K562 (cell line): ENCODE results near the gene TOP3A. TPM values are rescaled to one million over a fixed set of nuclear protein-coding genes. Genes with fewer than 3 reads are reported as not detected.

Experiments
- ATF7 ChIP-seq: fragments of 450-650 bp; IDR thresholded peaks from 2 replicates; pipeline ENCODE4 v1.7.1; 2014; ENCODE audit warnings: mild to moderate bottlenecking, moderate library complexity
- DMBX1 ChIP-seq: fragments of 250-450 bp; sonication (Bioruptor Pico); IDR thresholded peaks from 2 replicates; pipeline ENCODE4 v1.8.0; 2022; ENCODE audit warnings: inconsistent platforms, mild to moderate bottlenecking, moderate library complexity, borderline replicate concordance
- EZH2 ChIP-seq: IDR thresholded peaks from 2 replicates; pipeline ENCODE4 v1.6.1; 2012; ENCODE audit warnings: low read depth, mild to moderate bottlenecking, inconsistent platforms, low read length, borderline replicate concordance
- GABPA ChIP-seq: fragments of 200-800 bp; sonication (Bioruptor generic); conservative IDR thresholded peaks from 2 replicates; pipeline ENCODE4 v1.6.1; 2016; ENCODE audit warnings: low read depth, missing genetic modification characterization, missing compliant biosample characterization
- HOXB6 ChIP-seq: fragments of 250-450 bp; sonication (Bioruptor Pico); IDR thresholded peaks from 2 replicates; pipeline ENCODE4 v1.5.1; 2022; ENCODE audit warnings: mild to moderate bottlenecking, borderline replicate concordance
- HSF4 ChIP-seq: fragments of 250-450 bp; sonication (Bioruptor Pico); IDR thresholded peaks from 2 replicates; pipeline ENCODE4 v2.1.2; 2022; ENCODE audit warnings: mild to moderate bottlenecking, moderate library complexity, borderline replicate concordance
- MTA3 ChIP-seq: fragments of 450-650 bp; formaldehyde crosslinking; IDR thresholded peaks from 2 replicates; pipeline ENCODE4 v1.6.1; 2017; ENCODE audit warnings: mild to moderate bottlenecking, borderline replicate concordance
- NFIC ChIP-seq: fragments of 450-650 bp; IDR thresholded peaks from 2 replicates; pipeline ENCODE4 v1.6.1; 2017; ENCODE audit warnings: mild to moderate bottlenecking, inconsistent platforms
- NR2C2 ChIP-seq, 2 experiments: fragments of 200-800 bp in 1 of 2; sonication (Bioruptor generic) in 1 of 2; sonication (generic) in 1 of 2; formaldehyde crosslinking in 1 of 2; IDR thresholded peaks; 2 replicates each; pipeline versions ENCODE4 v1.6.1 to v1.8.0; 2016 to 2022; ENCODE audit warnings: mild to moderate bottlenecking in 1 of 2, missing compliant biosample characterization in 1 of 2, missing genetic modification characterization in 1 of 2, missing genetic modification reagents in 1 of 2
- NR3C1 ChIP-seq: sonication (generic); formaldehyde crosslinking; IDR thresholded peaks from 2 replicates; pipeline ENCODE4 v1.8.1; 2022; ENCODE audit warnings: missing genetic modification reagents
- NRF1 ChIP-seq, 2 experiments: fragments of 450-650 bp; IDR thresholded peaks in 1 of 2; conservative IDR thresholded peaks in 1 of 2; 2 replicates each; pipeline ENCODE4 v1.6.1; 2014; ENCODE audit warnings: mild to moderate bottlenecking in 2 of 2
- POLR2A ChIP-seq: fragments of 450-650 bp; conservative IDR thresholded peaks from 2 replicates; pipeline ENCODE4 v1.6.1; 2016
- POU5F1 ChIP-seq: fragments of 150-350 bp; IDR thresholded peaks from 2 replicates; pipeline ENCODE4 v1.6.1; 2014; ENCODE audit warnings: borderline replicate concordance, low read length, low read depth, mild to moderate bottlenecking; ENCODE audit not compliant: partially characterized antibody
- PRDM10 ChIP-seq: fragments of 450-650 bp; IDR thresholded peaks from 2 replicates; pipeline ENCODE4 v1.6.1; 2018; ENCODE audit not compliant: partially characterized antibody
- RBFOX2 ChIP-seq: fragments of 200-400 bp; formaldehyde crosslinking; IDR thresholded peaks from 2 replicates; pipeline ENCODE4 v1.6.1; 2017; ENCODE audit warnings: low read depth, mild to moderate bottlenecking, low read length, moderate library complexity
- SIN3A ChIP-seq, 2 experiments: fragments of 150-350 bp in 1 of 2; IDR thresholded peaks; 2 replicates each; pipeline ENCODE4 v1.6.1; 2011 to 2016; ENCODE audit warnings: borderline replicate concordance in 2 of 2, low read depth in 2 of 2, low read length in 2 of 2, mild to moderate bottlenecking in 2 of 2, moderate library complexity in 2 of 2; ENCODE audit not compliant: control insufficient read depth in 1 of 2
- SP1 ChIP-seq: sonication (generic); formaldehyde crosslinking; IDR thresholded peaks from 2 replicates; pipeline ENCODE4 v1.8.1; 2022; ENCODE audit warnings: mild to moderate bottlenecking, missing genetic modification reagents
- TRIM28 ChIP-seq: fragments of 450-650 bp; IDR thresholded peaks from 2 replicates; pipeline ENCODE4 v1.6.1; 2017
- VEZF1 ChIP-seq: fragments of 200-800 bp; sonication (Bioruptor generic); IDR thresholded peaks from 2 replicates; pipeline ENCODE4 v1.6.1; 2017; ENCODE audit warnings: missing genetic modification characterization, missing compliant biosample characterization
- YY1 ChIP-seq, 3 experiments: IDR thresholded peaks; 2 replicates each; pipeline ENCODE4 v1.6.1; 2011; ENCODE audit warnings: low read length in 2 of 3, mild to moderate bottlenecking in 2 of 3, moderate library complexity in 2 of 3, borderline replicate concordance in 1 of 3, control low read depth in 1 of 3, low read depth in 1 of 3; ENCODE audit not compliant: insufficient read depth in 3 of 3, insufficient replicate concordance in 2 of 3, control insufficient read depth in 1 of 3, insufficient read length in 1 of 3; ENCODE audit errors: extremely low read depth in 1 of 3
- ZBTB17 ChIP-seq: fragments of 450-650 bp; formaldehyde crosslinking; IDR thresholded peaks from 2 replicates; pipeline ENCODE4 v1.4.0; 2020; ENCODE audit warnings: mild to moderate bottlenecking
- ZNF316 ChIP-seq: fragments of 450-650 bp; IDR thresholded peaks from 2 replicates; pipeline ENCODE4 v1.6.1; 2016
- ZZZ3 ChIP-seq: fragments of 450-650 bp; IDR thresholded peaks from 2 replicates; pipeline ENCODE4 v1.6.1; 2016; ENCODE audit warnings: antibody characterized with exemption, mild to moderate bottlenecking, moderate library complexity
- polyA plus RNA-seq, 8 experiments: library from polyadenylated mRNA; depleted of rRNA in 4 of 8; stranded (reverse) in 5 of 8; unstranded in 3 of 8; fragments of >200 nt; fragmentation: Nextera tagmentation in 2 of 8; fragmentation: Illumina TruSeq in 1 of 8; extraction: Ambion mirVana in 2 of 8; extraction: Trizol in 1 of 8; gene quantifications; 2 replicates each; pipeline versions ENCODE4 v1.2.1 to v1.2.3, GENCODE V29; 2011 to 2014; ENCODE audit warnings: inconsistent platforms in 1 of 8, missing spikeins in 1 of 8
- total RNA-seq, 7 experiments: library from RNA; depleted of rRNA in 6 of 7; stranded (reverse); fragments of >200 nt in 6 of 7; fragmentation: Illumina TruSeq in 2 of 7; extraction: Trizol in 2 of 7; gene quantifications; 2 replicates each; pipeline versions ENCODE4 v1.2.1 to v1.2.3, GENCODE V29; 2011 to 2021; ENCODE audit warnings: low replicate concordance in 1 of 7

The TOP3A gene
- total and polyA plus RNA-seq, 9 of the 15 experiments (the other 6 are each of a cell fraction or from before 2014, with no cell fraction given) = 5.2 to 49.7 (median 24.7) TPM

GRCh38 chr17:18258356-18259038, 56.3 kb downstream of the TOP3A start, which contains the start of gene FLII (continued):
- TF ChIP-seq VEZF1 (peak; percentile 92), POLR2A (peak; percentile 58; the same call in 1 of the 2 replicates), ZBTB17 (peak; percentile 35; the same call in 1 of the 2 replicates), HOXB6 (CRISPR knock-in tag) (no peak), PRDM10 (peak; percentile 84), TRIM28 (no peak), SP1 (CRISPR knock-in tag) (peak; percentile 55; the same call in 1 of the 2 replicates), ZZZ3 (no peak), SIN3A (IDR thresholded peaks at IDR 0.05; ENCODE audit: borderline replicate concordance in 2 of 2, control insufficient read depth in 1 of 2, low read depth in 2 of 2, low read length in 2 of 2) (peak in 1 of 2 experiments; percentile 18; a peak in 1 of 4 replicates), NFIC (0 out of 2 replicates have a peak, but pooled peaks have one; percentile 7), ATF7 (peak; percentile 56; the same call in 1 of the 2 replicates), RBFOX2 (peak; percentile 71), POU5F1 (no peak), GABPA (peak; percentile 40; the same call in 1 of the 2 replicates), NRF1 (conservative IDR thresholded peaks at IDR 0.05 in 1 of 2, IDR thresholded peaks at IDR 0.05 in 1 of 2) (peak in 1 of 2 experiments; percentile 41; a peak in 3 of 4 replicates), NR2C2 (CRISPR knock-in tag; IDR thresholded peaks at IDR 0.05) (no peak), NR2C2 (tag; IDR thresholded peaks at IDR 0.05) (0 out of 2 replicates have a peak, but pooled peaks have one; percentile 40), NR3C1 (CRISPR knock-in tag) (peak; percentile 46; the same call in 1 of the 2 replicates), ZNF316 (peak; percentile 40; the same call in 1 of the 2 replicates), DMBX1 (no peak), HSF4 (no peak), MTA3 (0 out of 2 replicates have a peak, but pooled peaks have one; percentile 21), YY1 (IDR thresholded peaks at IDR 0.05; ENCODE audit: borderline replicate concordance in 1 of 3, control insufficient read depth in 1 of 3, extremely low read depth in 1 of 3, insufficient read depth in 3 of 3, insufficient read length in 1 of 3, insufficient replicate concordance in 2 of 3, low read depth in 1 of 3, low read length in 2 of 3) (peak in 1 of 3 experiments; percentile 38), EZH2 (no peak)
